HG03135 (cell line): Measurements from ENCODE around the gene SHISAL2B.
"Not testable (repeated sequence)": the region's sequence is repeated elsewhere in the genome, so short reads cannot be mapped to it uniquely, and the experiment has no call there.

Experiments
- ATAC-seq: cut with Tn5 transposase; IDR thresholded peaks from one replicate; pipeline ENCODE4 v1.9.1; 2021; ENCODE audit warnings: mild to moderate bottlenecking, moderate library complexity; ENCODE audit not compliant: unreplicated experiment

SHISAL2B gene

DNA sequence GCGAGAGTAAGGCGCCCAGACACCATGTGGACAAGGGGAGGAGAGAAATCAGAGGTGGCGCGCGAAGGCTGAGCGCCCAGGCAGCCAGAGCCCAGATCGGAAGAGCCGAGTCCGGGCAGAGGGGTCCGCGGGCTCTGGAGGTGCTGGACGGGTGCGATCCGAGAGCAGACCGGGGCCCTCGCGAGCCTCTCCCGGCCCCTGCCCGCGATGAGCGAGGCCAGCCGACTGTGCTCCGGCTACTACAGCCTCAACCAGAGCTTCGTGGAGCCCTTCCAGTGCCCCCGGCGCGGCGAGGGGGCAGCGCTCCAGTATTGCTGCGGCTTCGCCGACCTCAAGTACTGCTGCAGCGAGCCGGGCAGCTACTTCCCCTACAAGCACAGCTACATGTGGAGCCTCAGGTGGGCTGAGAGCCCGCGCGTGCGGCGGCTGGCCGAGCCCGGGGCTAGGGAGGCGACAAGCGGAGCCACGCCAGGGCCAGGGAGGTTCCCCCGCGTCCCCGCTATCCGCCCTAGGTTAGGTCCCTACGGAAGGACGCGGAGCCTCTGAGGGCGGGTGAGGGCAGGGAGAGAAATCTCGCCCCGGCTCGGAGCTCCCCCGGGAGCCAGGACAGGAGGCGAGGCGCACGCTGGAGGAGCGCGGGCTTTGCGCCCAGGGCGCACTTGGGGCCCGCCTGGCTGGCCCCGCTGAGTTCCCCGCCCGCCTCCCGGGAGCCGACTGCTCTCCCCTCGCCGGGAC, at the start of gene SHISAL2B:
Gene SHISAL2B, plus strand, starts transcription at position 87 of the 735 bp plus-strand sequence. Its CDS starts 121 bp downstream, at position 208.
- ATAC-seq, result no peak

- ATAC-seq, result no peak
Measured at GRCh38 chr5:64644831-64645230, 45.5 kb upstream of the SHISAL2B start.

- ATAC-seq, result no peak
Measured at GRCh38 chr5:64646169-64646568, 44.1 kb upstream of the SHISAL2B start.

DNA sequence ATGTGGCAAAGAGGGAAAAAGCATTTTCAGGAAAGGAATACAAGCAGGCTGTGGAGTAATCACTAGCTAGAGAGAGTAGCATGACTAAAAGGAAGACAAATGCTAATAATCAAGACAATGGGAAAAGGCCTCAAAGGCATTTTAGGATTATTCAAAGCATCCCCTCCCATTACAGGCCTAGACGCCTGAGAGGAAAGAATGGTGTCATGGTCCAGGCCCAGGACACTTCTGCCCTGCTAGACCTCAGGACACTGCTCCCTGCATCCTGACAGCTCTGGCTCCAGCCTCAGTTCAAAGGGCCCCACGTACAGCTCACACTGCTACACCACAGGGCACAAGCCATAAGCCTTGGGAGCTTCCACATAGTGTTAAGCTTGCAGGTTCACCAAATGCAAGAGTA, 40.8 kb upstream of the SHISAL2B start:
- ATAC-seq, result no peak

DNA sequence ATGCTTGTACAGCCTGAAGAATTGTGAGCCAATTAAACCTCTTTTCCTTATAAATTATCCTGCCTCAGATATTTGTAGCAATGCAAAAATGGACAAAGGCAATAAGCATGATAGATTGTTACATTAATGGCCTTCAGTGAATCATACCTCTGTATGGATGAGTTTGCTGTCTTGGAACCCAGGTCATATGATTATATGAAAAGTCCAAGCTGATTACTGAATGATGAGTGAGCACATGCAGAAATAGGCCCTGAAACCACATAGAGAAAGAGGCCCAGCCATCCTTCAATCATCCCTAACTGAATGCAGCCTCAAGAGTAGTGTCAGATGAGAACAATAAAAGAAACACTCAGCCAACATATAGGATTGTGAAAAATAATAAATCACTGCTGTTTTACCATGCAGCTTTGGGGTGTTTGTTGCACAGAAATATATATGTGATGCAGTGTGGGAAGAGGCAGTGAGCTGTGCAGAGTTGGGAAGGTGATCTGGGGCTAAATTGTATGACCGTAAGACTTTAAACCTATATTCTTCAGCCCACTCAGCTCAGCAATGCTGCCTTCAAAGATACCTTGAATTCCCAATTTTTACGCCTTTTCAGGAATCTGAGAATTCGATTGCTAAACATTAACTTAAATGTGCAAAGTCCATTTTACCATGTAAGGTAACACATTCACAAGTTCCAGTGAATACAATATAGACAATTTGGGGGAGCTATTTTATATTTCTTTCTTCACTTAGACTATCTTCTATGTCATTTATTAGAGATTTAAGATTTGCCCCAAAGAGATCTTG, 36.3 kb upstream of the SHISAL2B start:
- ATAC-seq, result no peak

DNA sequence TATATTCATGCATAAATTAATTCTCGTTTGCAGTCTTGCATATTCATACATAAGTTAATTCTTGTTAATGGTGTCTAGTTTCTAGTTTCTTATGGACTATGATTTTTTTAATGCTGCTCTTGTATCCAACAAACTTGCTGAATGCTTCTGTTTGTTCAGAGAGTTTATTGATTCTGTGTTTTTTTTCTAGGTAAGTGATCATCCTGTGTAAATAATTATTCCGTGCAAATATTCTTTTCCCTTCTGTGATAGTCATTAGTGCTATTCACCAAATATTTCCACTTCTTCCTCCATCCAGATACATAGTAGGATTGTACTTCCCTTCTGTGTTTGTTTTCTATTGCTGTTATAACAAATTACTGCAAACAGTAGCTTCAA, 35.8 kb upstream of the SHISAL2B start:
- no peak for ATAC-seq

DNA sequence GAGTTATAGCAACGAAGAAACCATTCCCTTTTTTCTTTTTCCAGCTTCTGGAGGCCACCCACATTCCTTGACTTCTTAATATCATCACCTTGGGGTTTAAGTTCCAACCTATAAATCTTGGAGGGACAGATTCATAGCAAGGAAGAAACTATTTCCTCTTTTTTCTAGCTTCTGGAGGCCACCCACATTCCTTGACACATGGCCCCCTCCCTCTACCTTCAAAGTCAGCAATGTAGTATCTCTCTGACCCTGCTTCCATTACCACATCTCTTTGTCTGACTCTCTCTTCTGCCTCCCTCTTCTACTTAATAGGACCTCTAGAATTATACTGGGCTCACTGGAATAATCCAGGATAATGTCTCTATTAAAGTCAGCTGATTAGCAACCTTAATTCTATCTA, 34.7 kb upstream of the SHISAL2B start:
- no peak for ATAC-seq

GRCh38 chr5:64659289-64659688, 31.0 kb upstream of the SHISAL2B start:
- no peak for ATAC-seq

GRCh38 chr5:64663181-64663580, 27.1 kb upstream of the SHISAL2B start:
- ATAC-seq, result not testable (repeated sequence)

DNA sequence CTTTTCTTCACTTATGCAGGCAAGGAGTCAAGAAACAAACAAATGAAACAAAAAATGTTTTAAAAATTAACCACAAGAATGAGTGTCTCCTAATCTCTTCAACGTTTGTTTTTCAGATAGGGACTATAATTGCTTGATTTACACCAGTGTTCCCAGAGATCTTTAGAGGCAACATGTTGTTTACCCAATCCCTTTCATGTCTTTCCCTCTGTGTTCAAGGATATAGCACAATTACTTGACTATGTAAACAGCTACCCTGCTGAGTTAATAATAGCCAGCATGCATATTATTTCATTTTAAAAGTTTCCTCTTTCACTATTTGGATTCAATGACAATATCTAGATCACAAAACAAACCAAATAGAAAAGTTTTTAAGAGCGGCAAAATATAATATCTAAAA, 25.1 kb upstream of the SHISAL2B start:
- ATAC-seq, result no peak

DNA sequence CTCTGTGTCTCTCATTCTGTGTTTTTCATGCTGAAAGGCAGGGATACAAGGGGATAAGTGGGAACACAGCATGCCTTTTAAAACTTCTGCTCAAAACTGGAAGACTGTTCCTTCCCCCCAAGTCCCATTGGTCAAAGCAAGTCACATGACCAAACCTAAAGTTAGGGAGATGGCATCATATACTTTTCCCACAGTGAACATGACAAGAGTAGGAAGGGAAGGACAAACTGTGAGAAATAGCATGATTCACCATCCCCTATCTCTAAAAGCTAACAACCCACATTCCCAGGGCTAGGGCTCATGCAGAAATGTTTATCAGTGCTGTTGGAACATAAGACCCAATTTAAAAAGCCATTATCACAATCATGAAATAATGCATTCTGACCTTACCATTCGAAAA, 24.2 kb upstream of the SHISAL2B start:
- ATAC-seq, result no peak

GRCh38 chr5:64667068-64667467, 23.2 kb upstream of the SHISAL2B start:
- no peak for ATAC-seq

GRCh38 chr5:64670277-64670676, 20.0 kb upstream of the SHISAL2B start:
- ATAC-seq, result no peak

DNA sequence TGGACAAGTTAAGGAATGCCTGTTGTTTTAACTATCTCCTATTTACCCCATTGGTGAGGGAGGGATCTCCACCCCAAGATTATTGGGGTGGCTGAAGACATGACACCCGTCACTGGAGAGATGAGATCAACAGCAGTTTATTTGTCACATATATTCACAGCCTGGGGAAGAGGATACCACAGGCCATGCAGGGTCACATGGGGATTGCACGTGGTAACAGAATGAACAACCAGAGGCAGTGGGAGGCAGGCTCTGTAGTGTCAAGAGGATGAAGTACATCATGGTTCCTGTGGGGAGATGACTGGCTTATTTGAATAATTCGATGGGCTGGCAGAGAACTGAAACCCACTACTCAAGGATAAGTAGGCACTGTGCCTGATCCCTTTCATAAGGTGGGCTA, 18.6 kb upstream of the SHISAL2B start:
- ATAC-seq, result no peak

DNA sequence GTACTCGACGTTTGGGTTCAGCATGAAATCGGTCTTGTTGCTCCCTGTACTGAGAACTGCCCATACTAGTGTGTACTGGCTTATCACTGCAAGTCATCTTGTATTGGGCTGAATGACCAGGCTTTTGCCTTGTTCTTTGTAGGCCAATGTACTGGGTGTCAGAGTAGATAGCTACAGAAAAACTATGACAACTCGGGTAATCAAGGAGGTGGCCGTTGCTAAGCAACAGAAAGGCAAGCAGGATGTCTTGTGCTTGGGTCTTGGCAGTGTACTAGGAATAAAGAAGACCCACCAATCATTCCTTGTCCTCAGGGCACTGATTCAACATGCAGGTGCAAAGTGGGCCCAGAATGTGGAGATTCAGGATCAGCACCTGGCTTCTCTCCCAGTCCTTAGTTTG, 11.9 kb upstream of the SHISAL2B start:
- no peak for ATAC-seq

DNA sequence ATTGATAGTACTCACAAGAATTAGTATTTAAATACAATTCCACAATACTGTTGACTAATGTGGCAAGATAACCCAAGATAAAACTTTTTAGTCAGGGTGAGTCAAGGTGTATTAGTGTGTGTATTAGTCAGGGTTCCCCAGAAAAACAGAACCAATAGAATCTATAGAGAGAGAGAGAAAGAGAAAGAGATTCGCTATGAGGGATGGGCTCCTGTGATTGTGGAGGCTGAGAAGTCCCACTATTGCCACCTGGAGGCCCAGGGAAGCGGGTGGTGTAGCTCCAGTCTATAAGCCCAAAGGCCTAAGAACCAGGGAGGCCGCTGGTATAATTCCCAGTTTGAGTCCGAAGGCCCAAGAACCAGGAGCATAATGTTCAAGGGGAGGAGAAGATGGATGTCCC, 10.0 kb upstream of the SHISAL2B start:
- ATAC-seq, result no peak

- ATAC-seq, result no peak
Measured at GRCh38 chr5:64682608-64683007, 7.7 kb upstream of the SHISAL2B start.

DNA sequence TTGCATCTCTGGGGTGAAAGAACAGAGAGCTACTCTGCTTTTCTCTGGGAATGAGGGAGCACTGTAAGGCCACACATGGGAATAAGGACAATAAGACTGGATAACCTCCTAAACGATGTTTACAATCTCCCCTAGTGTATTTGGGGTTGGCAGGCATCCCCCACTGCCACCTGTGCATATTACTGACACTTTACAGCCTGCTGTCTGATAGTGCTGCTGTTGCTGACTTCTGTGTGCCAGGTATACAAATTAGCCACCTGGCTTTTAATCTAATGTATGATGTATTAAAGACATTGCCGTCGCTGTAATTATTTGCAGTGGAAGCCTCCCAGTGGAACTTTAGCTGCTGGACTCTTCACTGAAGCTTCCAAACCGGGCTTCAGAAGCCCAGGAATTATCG, 4.4 kb upstream of the SHISAL2B start:
- ATAC-seq, result no peak

GRCh38 chr5:64688391-64688790, 1.9 kb upstream of the SHISAL2B start:
- ATAC-seq, result no peak

GRCh38 chr5:64688965-64689364, 1.3 kb upstream of the SHISAL2B start:
- ATAC-seq, result no peak

GRCh38 chr5:64690104-64690416, 243 bp upstream of the SHISAL2B start:
- no peak for ATAC-seq

GRCh38 chr5:64691291-64691690, 988 bp downstream of the SHISAL2B start:
- no peak for ATAC-seq

DNA sequence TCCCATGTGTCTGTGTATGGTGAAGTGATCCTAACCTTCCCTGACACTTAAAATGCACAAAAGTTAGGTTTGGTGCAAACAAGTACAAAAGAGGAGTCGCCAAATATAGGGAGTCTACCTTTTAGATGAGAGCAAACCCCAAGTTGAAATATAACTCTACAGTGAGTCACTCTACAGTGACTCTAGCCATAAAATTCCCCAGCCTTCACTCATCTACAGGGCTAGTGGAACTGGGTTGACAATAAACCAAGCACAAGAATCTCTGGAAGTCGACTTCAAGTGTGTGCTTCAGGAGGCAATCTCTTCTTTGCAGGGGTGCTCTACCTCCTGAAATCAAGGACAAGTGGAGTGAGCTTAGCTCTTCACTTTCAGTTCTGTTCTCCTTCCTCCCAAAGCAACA, 3.3 kb downstream of the SHISAL2B start:
- no peak for ATAC-seq
